ENCODE measurements around the gene TMEM63B.

The TMEM63B gene

GRCh38 chr6:44146685-44147084 is 19.3 kb downstream of the TMEM63B start:
- DNase-seq (ENCODE audit: low read depth): no peak
- no peak overlapping the region for H3K4me3 ChIP-seq (ENCODE audit: low read depth, low read length)
- TF ChIP-seq CTCF (conservative IDR thresholded peaks at IDR 0.05; ENCODE audit: low read depth, low read length): no peak

- TF ChIP-seq CTCF (conservative IDR thresholded peaks at IDR 0.05; ENCODE audit: low read depth, low read length): no peak
- DNase-seq (ENCODE audit: low read depth): no peak
- H3K4me3 ChIP-seq (ENCODE audit: low read depth, low read length): no peak overlapping the region
Measured at GRCh38 chr6:44147256-44147655, 19.9 kb downstream of the TMEM63B start.

DNA sequence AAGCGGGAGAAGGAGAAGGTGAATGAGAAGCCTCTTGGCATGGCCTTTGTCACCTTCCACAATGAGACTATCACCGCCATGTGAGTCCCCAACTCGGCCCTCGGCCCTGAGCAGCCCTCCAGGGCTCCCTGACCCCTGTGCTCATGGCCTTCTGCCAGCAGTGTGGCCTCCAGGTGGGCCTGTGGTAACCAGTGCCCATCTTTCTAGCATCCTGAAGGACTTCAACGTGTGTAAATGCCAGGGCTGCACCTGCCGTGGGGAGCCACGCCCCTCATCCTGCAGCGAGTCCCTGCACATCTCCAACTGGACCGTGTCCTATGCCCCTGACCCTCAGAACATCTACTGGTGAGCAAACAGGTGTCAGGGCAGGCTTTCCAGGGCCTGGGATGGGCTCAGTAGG is 21.0 kb downstream of the TMEM63B start:
- TF ChIP-seq CTCF (conservative IDR thresholded peaks at IDR 0.05; ENCODE audit: low read depth, low read length): no peak
- DNase-seq (ENCODE audit: low read depth): no peak

GRCh38 chr6:44149369-44150012 is 22.1 kb downstream of the TMEM63B start:
- DNase-seq (ENCODE audit: low read depth): no peak
- TF ChIP-seq CTCF (conservative IDR thresholded peaks at IDR 0.05; ENCODE audit: low read depth, low read length): no peak
- no peak overlapping the region for H3K4me3 ChIP-seq (ENCODE audit: low read depth, low read length)

More for the DNA sequence above, 21.0 kb downstream of the TMEM63B start:
- no peak overlapping the region for H3K4me3 ChIP-seq (ENCODE audit: low read depth, low read length)

GRCh38 chr6:44150317-44150917 is 23.1 kb downstream of the TMEM63B start:
- DNase-seq (ENCODE audit: low read depth): no peak
- H3K4me3 ChIP-seq (ENCODE audit: low read depth, low read length): no peak overlapping the region
- TF ChIP-seq CTCF (conservative IDR thresholded peaks at IDR 0.05; ENCODE audit: low read depth, low read length): no peak

GRCh38 chr6:44151348-44152108 is 24.2 kb downstream of the TMEM63B start:
- TF ChIP-seq CTCF (conservative IDR thresholded peaks at IDR 0.05; ENCODE audit: low read depth, low read length): peak; percentile 80
- peak; percentile 74 for DNase-seq (ENCODE audit: low read depth)
- H3K4me3 ChIP-seq (ENCODE audit: low read depth, low read length): no peak overlapping the region

Measured in choroid plexus epithelial cell (primary cell).